ENCODE data around the gene OR8H1.

The OR8H1 gene, protein sequence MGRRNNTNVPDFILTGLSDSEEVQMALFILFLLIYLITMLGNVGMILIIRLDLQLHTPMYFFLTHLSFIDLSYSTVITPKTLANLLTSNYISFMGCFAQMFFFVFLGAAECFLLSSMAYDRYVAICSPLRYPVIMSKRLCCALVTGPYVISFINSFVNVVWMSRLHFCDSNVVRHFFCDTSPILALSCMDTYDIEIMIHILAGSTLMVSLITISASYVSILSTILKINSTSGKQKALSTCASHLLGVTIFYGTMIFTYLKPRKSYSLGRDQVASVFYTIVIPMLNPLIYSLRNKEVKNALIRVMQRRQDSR

GRCh38 chr11:56292154-56292553 lies at the start of gene OR8H1:
Gene OR8H1 (minus strand): TSS chr11:56292254. CDS start chr11:56291062, 1,192 bp downstream.
- Histone ChIP-seq H3K27me3 (ENCODE audit: insufficient read depth, low read depth, severe bottlenecking) (peaks cover 28% of the 10 kb centered on the region), H3K27ac (no peak within 1 kb of the TSS), H3K36me3 (no peaks in the 10 kb centered on the region), H3K4me3 (ENCODE audit: low read depth, low read length) (no peak within 1 kb of the TSS), H3K9me3 (ENCODE audit: severe bottlenecking) (no peaks in the 10 kb centered on the region)
- TF ChIP-seq CTCF (IDR thresholded peaks at IDR 0.05; ENCODE audit: low read depth, low read length): no peak
- DNase-seq: no peak

DNA sequence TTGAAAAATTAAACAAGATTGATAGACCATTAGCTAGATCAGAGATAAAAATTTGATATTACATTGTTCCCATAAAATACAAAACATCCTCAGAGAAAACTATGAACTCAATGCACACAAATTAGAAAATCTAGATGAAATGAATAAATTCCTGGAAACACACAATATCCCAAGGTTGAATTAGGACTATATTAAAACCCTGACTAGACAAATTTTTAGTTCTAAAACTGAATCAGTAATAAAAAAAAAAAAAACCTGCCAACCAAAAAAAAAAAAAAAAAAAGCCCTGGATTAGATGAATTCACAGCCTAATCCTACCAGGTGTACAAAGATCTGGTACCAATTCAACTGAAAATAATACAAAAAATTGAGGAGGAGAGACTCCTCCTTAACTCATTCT lies 48.2 kb upstream of the OR8H1 start:
- Histone ChIP-seq H3K27ac (no peak overlapping the region), H3K36me3 (no peaks in the 10 kb centered on the region), H3K9me3 (ENCODE audit: severe bottlenecking) (no peaks in the 10 kb centered on the region), H3K27me3 (ENCODE audit: insufficient read depth, low read depth, severe bottlenecking) (no peaks in the 10 kb centered on the region), H3K4me3 (ENCODE audit: low read depth, low read length) (no peak overlapping the region)
- no peak for TF ChIP-seq CTCF (IDR thresholded peaks at IDR 0.05; ENCODE audit: low read depth, low read length)
- no peak for DNase-seq

DNA sequence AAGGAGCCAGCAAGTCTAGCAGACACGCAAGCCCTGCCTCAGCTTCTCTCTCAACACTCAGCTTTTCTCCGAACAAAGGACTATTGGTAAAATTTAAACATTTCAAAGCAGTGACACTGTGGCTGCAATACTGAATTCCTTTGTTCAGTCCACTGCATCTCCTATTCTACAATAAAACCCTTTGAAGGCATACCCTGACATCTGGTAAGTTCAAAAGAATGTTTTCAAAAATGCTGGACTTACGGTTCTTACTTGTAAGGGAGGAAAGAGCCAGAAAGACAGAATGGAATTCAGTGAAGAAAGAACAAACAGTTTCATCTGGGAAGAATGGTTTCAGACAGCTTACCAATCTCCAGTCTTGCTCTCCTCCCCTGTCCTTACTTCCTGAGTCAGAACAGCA lies 41.1 kb upstream of the OR8H1 start:
- Histone ChIP-seq H3K9me3 (ENCODE audit: severe bottlenecking) (no peaks in the 10 kb centered on the region), H3K27ac (no peak overlapping the region), H3K4me3 (ENCODE audit: low read depth, low read length) (no peak overlapping the region), H3K36me3 (no peaks in the 10 kb centered on the region), H3K27me3 (ENCODE audit: insufficient read depth, low read depth, severe bottlenecking) (peaks cover 28% of the 10 kb centered on the region)
- no peak for DNase-seq
- TF ChIP-seq CTCF (IDR thresholded peaks at IDR 0.05; ENCODE audit: low read depth, low read length): no peak

DNA sequence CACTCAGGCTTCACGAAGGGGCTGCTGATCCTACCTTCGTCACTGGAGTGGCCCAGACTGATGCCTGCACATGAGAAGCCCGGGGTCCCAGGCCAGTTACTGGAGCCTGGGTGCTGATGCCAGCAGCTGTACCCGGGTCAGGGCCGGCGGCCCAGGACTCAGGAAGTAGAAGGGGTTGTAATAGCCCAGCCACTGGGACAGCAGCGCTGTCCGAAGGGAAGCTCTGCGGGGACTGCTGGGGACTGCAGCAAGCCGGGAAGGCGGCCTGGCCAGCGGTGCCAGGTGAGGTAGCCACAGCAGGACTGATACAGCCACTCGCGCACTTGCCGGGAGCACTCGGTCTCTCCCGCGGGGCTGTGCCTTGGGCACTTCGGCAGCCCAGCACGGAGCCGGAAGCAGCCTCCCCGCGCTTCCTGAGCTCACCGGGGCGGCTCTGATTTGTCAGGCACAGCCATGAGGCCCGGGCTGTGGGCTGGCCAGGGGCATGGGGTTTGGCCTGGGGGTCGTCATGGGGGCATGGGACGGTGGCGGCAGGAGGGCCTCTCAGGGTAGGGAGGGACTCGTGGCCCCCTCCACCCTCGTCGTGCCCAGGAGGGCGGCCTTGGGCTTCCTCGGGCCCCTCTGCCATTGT lies 39.9 kb upstream of the OR8H1 start:
- no peak for TF ChIP-seq CTCF (IDR thresholded peaks at IDR 0.05; ENCODE audit: low read depth, low read length)
- Histone ChIP-seq H3K4me3 (ENCODE audit: low read depth, low read length) (no peak overlapping the region), H3K9me3 (ENCODE audit: severe bottlenecking) (no peaks in the 10 kb centered on the region), H3K27me3 (ENCODE audit: insufficient read depth, low read depth, severe bottlenecking) (peaks cover 32% of the 10 kb centered on the region), H3K36me3 (no peaks in the 10 kb centered on the region), H3K27ac (no peak overlapping the region)
- no peak for DNase-seq

- no peak for DNase-seq
- Histone ChIP-seq H3K9me3 (ENCODE audit: severe bottlenecking) (no peaks in the 10 kb centered on the region), H3K27ac (no peak within 1 kb of the TSS), H3K4me3 (ENCODE audit: low read depth, low read length) (no peak within 1 kb of the TSS), H3K36me3 (no peaks in the 10 kb centered on the region), H3K27me3 (ENCODE audit: insufficient read depth, low read depth, severe bottlenecking) (peaks cover 26% of the 10 kb centered on the region)
- no peak for TF ChIP-seq CTCF (IDR thresholded peaks at IDR 0.05; ENCODE audit: low read depth, low read length)
Observed at GRCh38 chr11:56314844-56315243, 22.8 kb upstream of the OR8H1 start, which contains the start of gene OR8K3. Gene OR8K3 (plus strand): TSS chr11:56315144. CDS start chr11:56318307, 3,163 bp downstream.

All from WERI-Rb-1 (cell line).